ENCODE results near the gene S100P.
"Not testable (repeated sequence)": the region's sequence is repeated elsewhere in the genome, so short reads cannot be mapped to it uniquely, and the experiment has no call there.

Gene S100P

DNA sequence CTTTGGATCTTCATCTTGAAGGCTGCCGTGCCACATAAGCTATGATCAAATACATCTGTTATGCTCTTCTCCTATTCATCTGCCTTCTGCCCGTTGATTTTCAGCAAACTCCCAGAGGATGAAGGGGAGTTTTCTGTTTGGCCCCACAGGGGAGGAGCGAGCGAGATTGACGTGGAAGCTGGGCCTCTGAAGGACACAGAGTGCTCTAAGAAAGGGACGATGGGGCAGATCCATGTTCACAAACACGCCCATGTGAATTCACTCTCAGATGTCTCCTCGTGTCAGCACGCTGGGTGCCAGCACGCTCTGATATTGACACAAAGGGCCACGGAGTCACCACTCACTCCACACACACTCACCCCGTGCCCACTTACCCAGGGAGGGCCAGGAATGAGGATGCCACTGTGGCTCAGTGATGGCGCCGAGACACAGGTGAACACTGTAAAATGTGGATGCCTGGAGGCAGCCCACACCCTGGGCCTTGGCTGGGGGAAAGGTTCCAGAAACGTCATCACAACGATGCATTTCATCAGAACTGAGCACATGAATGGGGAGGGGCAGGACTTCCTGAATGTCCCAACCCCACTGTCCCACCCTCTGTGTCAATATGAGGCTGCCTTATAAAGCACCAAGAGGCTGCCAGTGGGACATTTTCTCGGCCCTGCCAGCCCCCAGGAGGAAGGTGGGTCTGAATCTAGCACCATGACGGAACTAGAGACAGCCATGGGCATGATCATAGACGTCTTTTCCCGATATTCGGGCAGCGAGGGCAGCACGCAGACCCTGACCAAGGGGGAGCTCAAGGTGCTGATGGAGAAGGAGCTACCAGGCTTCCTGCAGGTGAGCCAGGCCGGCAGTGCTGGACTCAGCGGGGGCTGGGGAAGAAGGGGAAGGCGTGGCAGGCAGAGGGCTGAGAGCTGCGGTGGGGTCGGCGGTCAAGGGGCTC lies at the start of gene S100P:
S100P (plus strand) TSS at position 648 of the 946 bp plus-strand sequence; CDS start at position 703, 55 bp downstream.
- DNase-seq (ENCODE audit: low read depth): no peak

DNA sequence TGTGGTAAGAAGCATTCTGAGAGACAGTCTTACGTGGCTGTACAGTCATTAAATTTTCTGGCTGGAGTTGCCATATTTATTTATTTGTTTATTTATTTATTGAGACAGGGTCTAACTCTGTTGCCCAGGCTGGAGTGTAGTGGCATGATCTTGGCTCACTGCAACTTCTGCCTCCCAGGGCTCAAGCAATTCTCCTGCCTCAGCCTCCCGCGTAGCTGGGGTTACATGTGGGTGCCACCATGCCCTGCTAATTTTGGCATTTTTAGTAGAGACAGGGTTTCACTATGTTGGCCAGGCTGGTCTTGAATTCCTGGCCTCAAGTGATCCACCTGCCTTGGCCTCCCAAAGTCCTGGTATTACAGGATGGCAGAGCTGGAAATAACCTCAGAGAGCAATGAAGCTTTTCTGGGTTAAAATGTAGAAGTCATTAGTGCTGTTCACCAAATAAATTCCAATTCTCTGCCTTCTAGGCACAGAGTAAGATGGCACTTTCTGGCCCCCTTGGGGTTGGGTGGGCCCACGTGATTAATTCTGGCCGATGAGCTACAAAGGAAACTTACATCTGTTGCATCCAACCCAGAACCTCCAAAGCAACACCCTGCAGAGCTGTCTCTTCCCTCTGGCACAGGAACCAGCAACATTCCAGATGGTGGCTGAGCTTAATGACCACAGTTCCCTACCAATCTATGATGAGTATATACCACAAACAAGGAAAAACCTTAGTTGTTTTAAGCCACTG lies 48.7 kb upstream of the S100P start:
- no peak for DNase-seq (ENCODE audit: low read depth)

DNA sequence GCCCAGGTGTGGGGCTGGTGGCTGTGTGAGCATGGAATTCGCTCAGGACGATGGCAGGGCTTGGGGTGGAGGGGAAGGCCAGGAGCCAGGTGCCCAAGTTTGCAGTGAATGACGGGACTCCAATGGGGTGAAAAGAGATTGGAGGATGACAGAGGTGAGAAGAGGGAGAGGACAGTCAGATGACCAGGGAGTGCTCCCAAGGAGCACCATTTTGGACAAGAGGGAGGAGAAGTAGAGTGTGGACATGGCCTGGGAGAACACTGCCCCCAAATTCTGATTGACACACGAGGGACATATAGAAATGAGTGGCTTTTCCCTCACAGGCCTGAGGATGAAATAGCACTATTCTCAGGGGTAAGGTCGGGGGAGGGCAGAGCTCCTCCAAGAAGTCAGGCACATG lies 46.5 kb upstream of the S100P start:
- DNase-seq (ENCODE audit: low read depth): no peak

DNA sequence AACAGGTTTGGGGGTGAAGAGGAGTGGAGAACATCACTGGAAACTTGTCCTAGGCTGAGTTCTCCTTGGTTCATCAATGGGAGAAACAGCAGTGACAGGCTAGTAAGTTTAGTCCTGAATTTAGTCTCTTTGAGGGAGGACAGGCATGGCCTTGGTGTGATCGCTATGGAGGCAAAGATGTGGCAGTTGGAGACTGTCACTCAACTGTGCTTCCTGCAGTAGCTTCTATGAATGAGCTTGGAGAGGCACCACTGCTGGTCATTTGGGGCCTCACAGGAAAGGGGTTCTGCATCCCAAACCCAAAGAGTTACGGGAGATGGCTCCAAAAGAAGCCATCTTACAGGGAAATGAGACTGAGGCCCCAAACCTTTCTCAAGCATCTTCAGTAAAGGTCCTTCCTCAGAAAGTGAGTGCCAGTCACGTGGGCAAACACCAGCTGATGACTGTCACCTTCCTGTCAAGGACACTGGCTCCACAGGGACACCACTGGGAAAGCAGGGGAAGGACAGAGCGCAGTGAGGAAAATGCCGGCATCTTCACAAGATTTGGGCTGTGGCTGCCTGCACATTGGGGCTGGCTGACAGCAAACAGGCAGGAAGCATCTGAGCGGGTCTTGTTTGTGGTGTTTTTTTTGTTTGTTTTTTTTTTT lies 46.0 kb upstream of the S100P start:
- DNase-seq (ENCODE audit: low read depth): no peak

DNA sequence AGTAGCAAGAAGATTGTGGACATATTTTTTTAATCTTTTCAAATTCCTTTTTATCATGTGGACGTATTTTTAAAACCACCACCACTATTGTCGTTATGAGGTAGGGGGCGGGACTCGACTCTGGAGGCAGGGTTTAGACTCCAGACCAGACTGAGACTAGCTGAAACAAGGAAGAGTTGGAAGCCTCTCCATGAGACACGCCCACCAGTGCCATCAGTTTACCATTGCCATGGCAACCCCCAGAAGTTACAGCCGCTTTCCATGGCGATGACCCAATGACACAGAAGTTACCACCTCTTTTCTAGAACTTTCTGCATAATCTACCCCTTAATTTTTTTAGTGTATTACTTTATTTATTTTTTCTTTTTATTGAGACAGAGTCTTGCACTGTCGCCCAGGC lies 44.5 kb upstream of the S100P start:
- DNase-seq (ENCODE audit: low read depth): no peak

DNA sequence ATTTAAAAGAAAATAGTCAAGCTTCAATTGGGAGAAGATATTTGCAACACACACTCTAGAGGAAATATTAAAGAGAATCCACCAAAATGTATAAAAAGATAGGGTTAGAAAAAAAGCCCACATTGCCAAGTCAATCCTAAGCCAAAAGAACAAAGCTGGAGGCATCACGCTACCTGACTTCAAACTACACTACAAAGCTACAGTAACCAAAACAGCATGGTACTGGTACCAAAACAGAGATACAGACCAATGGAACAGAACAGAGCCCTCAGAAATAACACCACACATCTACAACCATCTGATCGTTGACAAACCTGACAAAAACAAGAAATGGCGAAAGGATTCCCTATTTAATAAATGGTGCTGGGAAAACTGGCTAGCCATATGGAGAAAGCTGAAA lies 39.5 kb upstream of the S100P start:
- not testable (repeated sequence) for DNase-seq (ENCODE audit: low read depth)

DNA sequence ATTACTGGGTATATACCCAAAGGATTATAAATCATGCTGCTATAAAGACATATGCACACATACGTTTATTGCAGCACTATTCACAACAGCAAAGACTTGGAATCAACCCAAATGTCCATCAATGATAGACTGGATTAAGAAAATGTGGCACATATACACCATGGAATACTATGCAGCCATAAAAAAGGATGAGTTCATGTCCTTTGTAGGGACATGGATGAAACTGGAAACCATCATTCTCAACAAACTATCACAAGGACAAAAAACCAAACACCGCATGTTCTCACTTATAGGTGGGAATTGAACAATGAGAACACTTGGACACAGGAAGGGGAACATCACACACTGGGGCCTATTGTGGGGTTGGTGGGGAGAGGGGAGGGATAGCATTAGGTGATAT lies 38.4 kb upstream of the S100P start:
- not testable (repeated sequence) for DNase-seq (ENCODE audit: low read depth)

DNA sequence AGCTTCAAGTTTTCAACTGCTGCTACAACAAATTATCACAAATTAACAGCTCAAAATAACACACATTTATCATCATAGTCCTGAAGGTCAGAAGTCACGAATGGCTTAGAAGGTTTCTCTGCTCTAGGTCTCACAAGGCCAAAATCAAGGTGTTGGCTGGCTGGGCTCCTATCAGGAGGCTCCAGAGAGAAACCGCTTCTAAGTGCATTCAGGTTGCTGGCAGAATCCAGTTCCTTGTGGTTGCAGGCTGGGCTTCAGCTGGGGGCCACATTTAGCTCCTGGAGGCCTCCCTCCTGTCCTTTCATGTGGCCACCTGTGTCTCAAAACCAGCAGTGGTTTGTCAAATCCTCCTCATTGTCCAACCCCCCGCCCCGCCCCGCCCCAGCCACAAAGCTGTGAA lies 37.8 kb upstream of the S100P start:
- DNase-seq (ENCODE audit: low read depth): no peak

DNA sequence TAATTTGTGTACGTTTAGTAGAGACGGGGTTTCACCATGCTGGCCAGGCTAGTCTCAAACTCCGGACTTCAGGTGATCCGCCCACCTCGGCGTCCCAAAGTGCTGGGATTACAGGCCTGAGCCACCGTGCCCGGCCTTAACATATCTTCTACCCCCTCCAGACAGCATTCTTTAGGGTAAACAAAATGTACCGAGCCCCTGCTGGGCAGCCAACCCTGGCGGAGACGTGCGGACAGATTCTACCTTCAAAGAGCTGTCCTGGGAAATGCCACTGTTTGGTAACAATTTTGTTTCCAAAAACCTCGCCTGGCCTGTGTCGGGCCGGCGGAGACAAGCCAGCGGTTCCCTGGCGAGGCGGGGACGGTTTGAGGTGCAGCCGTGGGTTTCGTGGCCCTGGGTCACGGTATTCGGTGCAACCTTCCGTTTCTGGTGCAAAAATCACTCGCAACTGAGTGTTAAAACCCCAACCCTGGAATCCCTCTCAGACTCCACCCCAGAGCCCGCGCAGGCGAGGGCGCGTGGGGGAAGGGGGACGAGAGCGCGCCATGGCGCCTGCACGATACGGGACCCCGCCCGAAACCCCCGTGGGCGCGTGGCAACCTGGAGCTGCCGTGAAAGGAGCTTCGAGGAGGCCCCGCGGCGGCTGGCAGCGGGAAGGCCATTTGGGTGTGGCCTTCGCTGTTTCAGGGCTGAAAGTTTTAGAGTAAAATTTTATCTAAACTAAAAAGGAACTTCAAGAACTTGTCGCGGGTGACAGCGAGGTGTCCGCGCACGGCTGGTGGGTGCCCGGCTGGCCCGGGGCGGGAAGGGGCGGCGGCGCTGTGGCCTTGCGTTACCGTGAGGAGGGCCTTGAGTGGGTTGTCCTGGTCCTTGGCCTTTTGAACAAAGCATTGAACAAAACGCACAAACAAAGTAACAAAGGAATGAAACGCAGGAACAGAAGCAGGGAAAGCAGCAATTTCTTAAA lies 36.2 kb upstream of the S100P start:
- DNase-seq (ENCODE audit: low read depth): no peak

DNA sequence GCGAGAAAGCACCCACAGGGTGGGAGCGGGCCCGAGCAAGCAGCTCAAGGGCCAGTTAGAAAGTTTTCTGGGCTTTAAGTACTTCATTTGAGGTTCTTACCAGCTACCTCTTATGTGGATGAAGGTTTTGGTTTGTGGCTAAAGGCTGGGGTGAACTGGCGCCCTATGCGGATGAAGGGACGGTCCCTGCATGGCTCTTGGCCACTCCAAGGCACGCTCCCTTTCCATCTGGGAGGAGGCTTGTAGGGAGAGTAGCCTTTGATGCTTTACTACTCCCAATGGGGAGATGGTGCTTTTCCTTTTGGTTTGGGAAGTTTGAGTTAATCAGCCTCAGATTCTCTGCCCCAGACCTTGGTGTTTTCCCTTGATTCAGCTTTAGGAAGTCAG lies 35.5 kb upstream of the S100P start:
- DNase-seq (ENCODE audit: low read depth): no peak

DNA sequence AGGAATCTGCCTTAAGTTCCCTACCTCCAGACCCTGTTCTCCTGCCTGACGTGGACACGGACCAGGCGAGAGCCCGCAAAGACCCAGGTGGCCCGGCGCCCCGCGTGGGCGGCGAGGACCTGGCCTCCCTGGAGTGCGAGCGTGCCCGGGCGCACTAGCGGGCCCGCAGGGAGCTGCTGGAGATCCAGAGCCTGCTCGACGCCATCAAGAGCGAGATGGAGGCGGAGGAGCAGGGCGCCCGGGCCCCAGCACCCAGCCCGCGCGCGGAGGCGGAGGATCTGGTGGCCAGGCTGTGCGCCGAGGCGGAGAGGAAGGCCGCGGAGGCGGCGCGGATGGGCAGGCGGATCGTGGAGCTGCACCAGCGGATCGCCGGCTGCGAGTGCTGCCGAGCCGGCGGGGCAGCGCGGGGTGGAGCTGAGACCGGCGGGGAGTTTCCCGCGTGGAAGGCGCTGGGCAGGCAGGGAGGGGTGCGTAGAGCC lies 35.0 kb upstream of the S100P start:
- peak; percentile 23 for DNase-seq (ENCODE audit: low read depth)

DNA sequence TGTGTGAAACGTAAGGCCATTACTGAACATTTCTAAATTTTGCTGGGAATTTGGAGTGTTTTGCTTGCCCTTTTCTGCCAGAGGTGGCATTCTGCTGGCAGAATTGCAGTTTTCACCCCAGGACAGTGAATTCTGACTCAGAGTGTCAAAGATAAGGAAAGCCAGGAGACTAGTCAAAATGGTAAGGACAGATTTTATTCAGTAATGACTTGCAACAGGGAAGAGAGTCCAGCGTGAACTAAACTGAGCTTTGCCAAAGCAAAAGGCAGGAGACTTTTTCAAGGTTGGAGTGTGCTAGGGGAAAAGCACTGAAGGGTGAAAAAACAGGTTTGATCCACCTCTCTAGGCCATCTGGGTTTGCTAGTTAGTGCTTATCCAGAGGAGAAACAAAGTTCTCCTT lies 33.8 kb upstream of the S100P start:
- no peak for DNase-seq (ENCODE audit: low read depth)

DNA sequence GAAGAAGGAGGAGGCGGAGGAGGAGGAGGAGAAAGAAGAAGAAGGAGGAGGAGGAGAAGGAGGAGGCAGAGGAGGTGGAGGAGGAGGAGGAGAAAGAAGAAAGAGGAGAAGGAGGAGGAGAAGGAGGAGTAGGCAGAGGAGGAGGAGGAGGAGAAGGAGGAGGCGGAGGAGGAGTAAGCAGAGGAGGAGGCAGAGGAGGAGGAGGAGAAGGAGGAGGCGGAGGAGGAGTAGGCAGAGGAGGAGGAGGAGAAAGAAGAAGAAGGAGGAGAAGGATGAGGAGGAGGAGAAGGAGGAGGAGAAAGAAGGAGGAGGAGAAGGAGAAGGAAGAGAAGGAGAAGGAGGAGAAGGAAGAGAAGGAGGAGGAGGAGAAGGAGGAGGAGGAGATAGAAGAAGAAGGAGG lies 33.2 kb upstream of the S100P start:
- no peak for DNase-seq (ENCODE audit: low read depth)

DNA sequence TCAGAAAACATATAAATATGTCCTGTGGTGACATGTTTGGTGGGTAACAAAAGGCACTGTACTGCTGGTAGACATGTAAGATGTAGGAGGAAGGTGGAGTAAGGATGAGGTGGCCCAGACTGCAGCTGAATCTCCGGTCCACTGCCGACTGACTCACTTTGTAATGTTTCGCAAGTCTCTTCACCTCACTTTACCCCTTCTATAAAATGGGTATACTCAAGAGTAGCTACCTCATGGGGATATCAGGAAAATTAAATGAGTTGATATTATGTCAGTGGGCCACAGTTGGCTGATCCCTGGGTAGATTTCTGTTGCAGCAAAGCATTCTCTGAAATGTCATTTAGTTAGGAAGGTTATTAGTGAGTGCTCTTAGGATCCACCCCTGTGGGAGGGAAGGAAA lies 31.1 kb upstream of the S100P start:
- DNase-seq (ENCODE audit: low read depth): no peak

DNA sequence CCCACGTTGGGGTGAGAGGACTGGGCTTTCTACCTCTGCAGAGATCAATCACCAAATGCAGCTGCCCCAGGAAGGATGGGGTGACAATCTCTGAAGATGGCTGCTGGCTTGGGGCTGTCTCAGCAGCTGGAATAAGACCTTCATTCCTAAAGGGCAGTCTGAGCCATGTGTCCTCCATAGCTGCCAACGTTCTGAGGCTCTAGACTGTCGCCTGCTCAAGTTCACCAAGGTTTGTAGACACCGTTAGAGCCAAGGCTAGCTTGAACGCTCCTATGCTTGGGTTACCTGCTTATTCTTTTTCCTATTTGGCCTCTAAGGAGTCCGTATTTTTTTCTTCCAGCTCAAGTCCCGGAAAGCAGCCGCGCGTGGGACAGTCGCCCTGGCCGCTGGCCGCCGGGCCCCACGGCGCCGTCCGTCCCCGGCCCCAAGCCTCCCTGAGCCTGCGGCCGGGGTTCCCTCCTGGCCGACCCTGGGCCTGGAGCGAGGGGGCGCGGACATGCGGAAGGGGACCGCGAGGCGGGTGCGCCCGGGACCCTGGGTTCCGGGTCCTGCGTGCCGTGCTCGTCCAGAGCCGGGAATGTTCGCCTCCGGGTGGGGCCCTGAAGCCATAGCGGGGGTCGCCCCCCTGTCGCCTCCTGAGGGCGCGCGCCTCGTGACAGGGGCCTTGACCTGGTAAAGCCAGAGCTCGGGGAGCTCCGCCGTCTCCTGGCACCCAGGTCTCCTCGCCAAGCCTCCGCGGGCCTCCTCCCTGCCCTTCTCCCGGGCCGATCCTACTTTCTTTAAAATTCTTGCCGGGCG lies 29.9 kb upstream of the S100P start:
- no peak for DNase-seq (ENCODE audit: low read depth)

DNA sequence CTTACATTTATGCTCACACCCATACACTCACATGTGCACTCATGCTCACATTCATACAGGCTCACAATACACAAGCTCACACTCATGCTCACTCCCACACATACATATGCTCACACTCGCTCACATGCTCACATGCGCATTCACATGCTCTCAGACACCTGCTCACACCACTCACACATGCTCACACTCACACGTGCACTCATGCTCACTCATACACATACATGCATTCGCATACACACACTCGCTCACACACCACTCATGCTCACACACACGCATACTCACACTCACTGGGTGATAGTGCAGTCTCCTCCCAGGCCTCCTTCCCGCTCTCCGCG lies 28.4 kb upstream of the S100P start:
- no peak for DNase-seq (ENCODE audit: low read depth)

DNA sequence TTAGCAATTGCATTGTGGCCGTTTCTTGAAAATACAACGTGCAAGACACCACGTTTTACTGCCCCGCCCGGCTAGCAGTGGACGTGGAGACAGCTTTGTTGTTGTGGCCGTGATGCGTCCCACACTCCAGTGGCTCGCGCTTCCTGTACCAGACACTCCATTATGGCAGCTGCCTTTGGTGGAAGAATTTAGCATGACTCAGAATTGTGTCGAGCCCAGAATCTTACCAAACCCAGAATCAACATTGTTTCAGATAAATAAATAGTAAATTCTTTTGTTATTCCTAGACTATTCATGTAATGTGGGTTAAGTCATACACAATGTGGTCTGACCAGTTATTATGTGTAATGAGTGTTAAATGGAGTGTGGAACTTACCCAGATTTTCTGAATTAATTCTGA lies 25.3 kb upstream of the S100P start:
- no peak for DNase-seq (ENCODE audit: low read depth)

DNA sequence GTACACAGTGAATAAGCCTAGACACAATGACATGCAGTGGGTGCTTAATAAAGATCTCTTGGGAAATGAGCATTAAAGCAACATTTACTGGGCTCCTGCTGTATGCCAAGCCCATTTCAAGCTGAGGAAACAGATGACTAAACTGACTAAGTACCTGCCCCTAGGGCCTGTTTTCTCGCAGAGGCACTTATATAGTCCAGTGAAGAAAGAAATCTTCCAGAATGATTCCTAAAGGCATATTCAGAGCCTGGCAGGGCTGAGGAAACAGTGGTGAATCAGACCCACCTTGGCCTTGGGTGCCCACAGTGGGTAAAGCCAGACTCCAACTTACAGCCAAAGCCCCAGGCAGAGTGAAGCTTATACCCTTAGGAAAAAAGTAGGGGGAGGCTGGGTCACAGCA lies 22.0 kb upstream of the S100P start:
- no peak for DNase-seq (ENCODE audit: low read depth)

DNA sequence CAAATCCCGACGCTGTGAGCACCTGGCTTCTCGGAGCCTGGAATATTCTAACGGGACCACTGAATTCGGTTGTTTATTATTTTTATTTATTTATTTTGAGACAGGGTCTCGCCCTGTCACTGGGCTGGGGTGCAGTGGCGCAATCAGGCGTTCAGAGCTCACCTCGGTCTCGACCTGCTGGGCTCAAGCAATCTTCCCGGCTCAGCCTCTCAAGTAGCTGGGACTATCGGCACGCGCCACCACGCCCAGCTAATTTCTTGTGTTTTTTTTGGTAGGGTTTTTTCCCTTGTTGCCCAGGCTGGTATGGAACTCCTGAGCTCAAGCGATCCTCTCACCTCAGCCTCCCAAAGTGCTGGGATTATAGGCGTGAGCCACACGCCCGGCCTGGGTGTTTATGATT lies 21.5 kb upstream of the S100P start:
- no peak for DNase-seq (ENCODE audit: low read depth)

DNA sequence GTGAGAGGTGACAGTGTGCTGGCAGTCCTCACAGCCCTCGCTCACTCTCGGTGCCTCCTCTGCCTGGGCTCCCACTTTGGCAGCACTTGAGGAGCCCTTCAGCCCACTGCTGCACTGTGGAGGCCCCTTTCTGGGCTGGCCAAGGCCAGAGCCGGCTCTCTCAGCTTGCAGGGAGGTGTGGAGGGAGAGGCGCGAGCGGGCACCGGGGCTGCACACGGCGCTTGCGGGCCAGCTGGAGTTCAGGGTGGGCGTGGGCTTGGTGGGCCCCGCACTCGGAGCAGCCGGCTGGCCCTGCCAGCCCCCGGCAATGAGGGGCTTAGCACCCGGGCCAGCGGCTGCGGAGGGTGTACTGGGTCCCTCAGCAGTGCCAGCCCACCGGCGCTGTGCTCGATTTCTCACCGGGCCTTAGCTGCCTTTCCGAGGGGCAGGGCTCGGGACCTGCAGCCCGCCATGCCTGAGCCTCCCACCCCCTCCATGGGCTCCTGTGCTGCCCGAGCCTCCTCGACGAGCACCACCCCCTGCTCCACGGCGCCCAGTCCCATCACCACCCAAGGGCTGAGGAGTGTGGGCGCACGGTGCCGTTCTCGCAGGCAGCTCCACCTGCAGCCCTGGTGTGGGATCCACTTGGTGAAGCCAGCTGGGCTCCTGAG lies 21.0 kb upstream of the S100P start:
- DNase-seq (ENCODE audit: low read depth): not testable (repeated sequence)
